IMR-90 (cell line): ENCODE data around the gene ANO2. TPM values are rescaled to one million over a fixed set of nuclear protein-coding genes. Genes with fewer than 3 reads are reported as not detected.

ENCODE experiments used
- ATAC-seq: fragments of 200-7000 bp; cut with Tn5 transposase; 2 replicates; pipeline ENCODE4 v1.9.1; 2020; ENCODE audit warnings: low read depth, mild to moderate bottlenecking, moderate library complexity
- BruUV-seq: library from RNA; stranded (reverse); fragments of 400-500 nt; replicated peaks from 2 replicates; lab custom pipeline; 2021; lab: Mats Ljungman, UMichigan
- CTCF ChIA-PET: fragments of 300-600 bp; formaldehyde crosslinking; extraction: SDS; loops from one replicate; lab custom pipeline; 2021; ENCODE audit warnings: antibody characterized with exemption; lab: Yijun Ruan, JAX
- POLR2A ChIA-PET: fragments of 300-600 bp; sonication (Branson Sonifier 250); formaldehyde crosslinking; loops from one replicate; lab custom pipeline; 2022; ENCODE audit warnings: antibody characterized with exemption; ENCODE audit not compliant: unreplicated experiment; lab: Charles Lee
- DNase-seq: peaks from one replicate; pipeline ENCODE4 v3.0.0; 2013
- H2AFZ ChIP-seq: replicated peaks from 2 replicates; pipeline ENCODE3; 2013; ENCODE audit warnings: low read length, mild to moderate bottlenecking; ENCODE audit not compliant: poor library complexity
- H2AK5ac ChIP-seq: 2 replicates; pipeline ENCODE4 v1.6.1; 2013; ENCODE audit warnings: low read depth, low read length, inconsistent platforms
- H2AK9ac ChIP-seq: replicated peaks from 2 replicates; pipeline ENCODE3; 2013; ENCODE audit warnings: mild to moderate bottlenecking, low read depth, low read length, moderate library complexity; ENCODE audit not compliant: poor library complexity
- H2BK120ac ChIP-seq: 2 replicates; pipeline ENCODE4 v1.6.1; 2013; ENCODE audit warnings: low read depth, low read length, inconsistent platforms
- H2BK15ac ChIP-seq: 3 replicates; pipeline ENCODE4 v1.6.1; 2013; ENCODE audit warnings: low read depth, low read length, inconsistent platforms
- H2BK20ac ChIP-seq: 2 replicates; pipeline ENCODE4 v1.6.1; 2013; ENCODE audit warnings: low read depth, mild to moderate bottlenecking, inconsistent platforms, low read length, moderate library complexity
- H2BK5ac ChIP-seq: 2 replicates; pipeline ENCODE4 v1.6.1; 2013; ENCODE audit warnings: mild to moderate bottlenecking, low read depth, low read length, inconsistent platforms; ENCODE audit not compliant: poor library complexity, severe bottlenecking
- H3K14ac ChIP-seq: replicated peaks from 2 replicates; pipeline ENCODE4 v1.6.1; 2013; ENCODE audit warnings: low read depth, low read length, inconsistent platforms
- H3K18ac ChIP-seq: 2 replicates; pipeline ENCODE4 v1.6.1; 2013; ENCODE audit warnings: low read depth, low read length, control low read depth
- H3K23ac ChIP-seq: 2 replicates; pipeline ENCODE4 v1.6.1; 2013; ENCODE audit warnings: low read depth, low read length, inconsistent platforms
- H3K27ac ChIP-seq: 2 replicates; pipeline ENCODE4 v1.5.1; 2013; ENCODE audit warnings: mild to moderate bottlenecking, control low read depth, low read length; ENCODE audit not compliant: insufficient read depth
- H3K27me3 ChIP-seq: 2 replicates; pipeline ENCODE4 v1.6.1; 2013; ENCODE audit warnings: low read length; ENCODE audit not compliant: control insufficient read depth, insufficient read depth
- H3K36me3 ChIP-seq: 2 replicates; pipeline ENCODE4 v1.6.1; 2013; ENCODE audit warnings: low read length, mixed read lengths; ENCODE audit not compliant: control insufficient read depth, insufficient read depth
- H3K4ac ChIP-seq: 2 replicates; pipeline ENCODE4 v1.6.1; 2013; ENCODE audit warnings: low read depth, low read length, inconsistent platforms
- H3K4me1 ChIP-seq: 2 replicates; pipeline ENCODE4 v1.6.1; 2013; ENCODE audit warnings: low read length, mixed read lengths; ENCODE audit not compliant: control insufficient read depth, insufficient read depth
- H3K4me2 ChIP-seq: 2 replicates; pipeline ENCODE4 v1.6.1; 2013; ENCODE audit warnings: low read depth, mild to moderate bottlenecking, control low read depth, low read length, moderate library complexity
- H3K4me3 ChIP-seq: 2 replicates; pipeline ENCODE4 v1.5.1; 2013; ENCODE audit warnings: low read depth, mild to moderate bottlenecking, control low read depth, low read length, moderate library complexity; ENCODE audit not compliant: insufficient read depth
- H3K56ac ChIP-seq: 2 replicates; pipeline ENCODE4 v1.6.1; 2013; ENCODE audit warnings: low read length, inconsistent platforms; ENCODE audit not compliant: insufficient read depth; ENCODE audit errors: extremely low read depth
- H3K79me1 ChIP-seq, 2 experiments: 2 replicates each; pipeline ENCODE4 v1.6.1; 2013; ENCODE audit warnings: low read length in 2 of 2, inconsistent platforms in 1 of 2, low read depth in 1 of 2
- H3K9ac ChIP-seq: 2 replicates; pipeline ENCODE4 v1.6.1; 2013; ENCODE audit warnings: low read depth, low read length, control low read depth
- H3K9me1 ChIP-seq: 2 replicates; pipeline ENCODE4 v1.6.1; 2013; ENCODE audit warnings: low read length, inconsistent platforms; ENCODE audit not compliant: insufficient read depth
- H3K9me3 ChIP-seq: 2 replicates; pipeline ENCODE4 v1.6.1; 2013; ENCODE audit warnings: low read length; ENCODE audit not compliant: control insufficient read depth, insufficient read depth
- H4K20me1 ChIP-seq: 2 replicates; pipeline ENCODE4 v1.6.1; 2013; ENCODE audit warnings: low read length, inconsistent platforms; ENCODE audit not compliant: insufficient read depth
- H4K5ac ChIP-seq: 2 replicates; pipeline ENCODE4 v1.6.1; 2013; ENCODE audit warnings: mild to moderate bottlenecking, low read depth, low read length, control low read depth
- H4K8ac ChIP-seq, 2 experiments: 2 replicates each; pipeline ENCODE4 v1.6.1; 2013; ENCODE audit warnings: low read depth in 2 of 2, low read length in 2 of 2, control low read depth in 1 of 2, inconsistent platforms in 1 of 2
- H4K91ac ChIP-seq: 2 replicates; pipeline ENCODE4 v1.6.1; 2013; ENCODE audit warnings: low read depth, low read length, inconsistent platforms; ENCODE audit not compliant: insufficient read depth
- BHLHE40 ChIP-seq: fragments of 150-350 bp; IDR thresholded peaks from 2 replicates; pipeline ENCODE4 v1.6.1; 2016; ENCODE audit warnings: mild to moderate bottlenecking, low read depth, low read length
- CEBPB ChIP-seq: IDR thresholded peaks from 2 replicates; pipeline ENCODE4 v1.6.1; 2012; ENCODE audit warnings: low read depth, low read length, improper control_type of control experiment
- CHD1 ChIP-seq: IDR thresholded peaks from 2 replicates; pipeline ENCODE4 v1.6.1; 2012; ENCODE audit warnings: low read depth, low read length, improper control_type of control experiment
- ELK1 ChIP-seq: fragments of 150-350 bp; IDR thresholded peaks from 2 replicates; pipeline ENCODE4 v1.6.1; 2016; ENCODE audit warnings: low read depth, mild to moderate bottlenecking, low read length, moderate library complexity, borderline replicate concordance
- FOS ChIP-seq: fragments of 150-350 bp; IDR thresholded peaks from 2 replicates; pipeline ENCODE4 v1.6.1; 2016; ENCODE audit warnings: low read depth, low read length
- MAFK ChIP-seq: IDR thresholded peaks from 2 replicates; pipeline ENCODE4 v1.6.1; 2012; ENCODE audit warnings: low read depth, low read length, improper control_type of control experiment
- MAZ ChIP-seq: IDR thresholded peaks from 2 replicates; pipeline ENCODE4 v1.6.1; 2012; ENCODE audit warnings: low read depth, mild to moderate bottlenecking, low read length, improper control_type of control experiment, moderate library complexity, borderline replicate concordance
- MXI1 ChIP-seq: IDR thresholded peaks from 2 replicates; pipeline ENCODE4 v1.6.1; 2012; ENCODE audit warnings: low read depth, mild to moderate bottlenecking, low read length, moderate library complexity, borderline replicate concordance
- NFE2L2 ChIP-seq: fragments of 150-350 bp; IDR thresholded peaks from 2 replicates; pipeline ENCODE4 v1.6.1; 2016; ENCODE audit warnings: low read depth, mild to moderate bottlenecking, low read length
- POLR2A ChIP-seq: IDR thresholded peaks from 2 replicates; pipeline ENCODE4 v1.6.1; 2012; ENCODE audit warnings: mild to moderate bottlenecking, low read depth, low read length
- RFX5 ChIP-seq: IDR thresholded peaks from 2 replicates; pipeline ENCODE4 v1.8.0; 2012; ENCODE audit warnings: low read depth, mild to moderate bottlenecking, low read length, moderate library complexity
- SMC3 ChIP-seq: fragments of 150-350 bp; IDR thresholded peaks from 2 replicates; pipeline ENCODE4 v1.6.1; 2016; ENCODE audit warnings: low read depth, mild to moderate bottlenecking, antibody characterized with exemption, low read length, moderate library complexity
- USF2 ChIP-seq: fragments of 150-350 bp; IDR thresholded peaks from 2 replicates; pipeline ENCODE4 v1.6.1; 2017; ENCODE audit warnings: mild to moderate bottlenecking, antibody characterized with exemption, low read length, low read depth
- WGBS, 2 experiments: methylation state at CpG; one replicate each; pipeline versions ENCODE4 v1.1.5 to v1.1.7; 2013; ENCODE audit warnings: missing lambda C conversion rate in 2 of 2; ENCODE audit not compliant: insufficient read length in 1 of 2; ENCODE audit errors: extremely low coverage in 2 of 2; 5-methylcytosine and 5-hydroxymethylcytosine counted together
- dilution Hi-C: fragments of 300-500 bp; cut with HindIII; formaldehyde crosslinking; loops from one replicate; pipeline ENCODE4 v1.14.3; 2018; ENCODE audit warnings: low sequenced_read_pairs; ENCODE audit not compliant: unreplicated experiment
- in situ Hi-C: fragments of 300-500 bp; cut with MboI; formaldehyde crosslinking; loops from 3 replicates; pipeline ENCODE4 v1.14.3; 2019; ENCODE audit warnings: low sequenced_read_pairs, inconsistent platforms, mixed read lengths
- intact Hi-C: fragments of 100-400 bp; cut with micrococcal nuclease; formaldehyde crosslinking; loops from 2 replicates; pipeline ENCODE4 v1.10.0; 2022
- polyA plus RNA-seq, 3 experiments: library from polyadenylated mRNA; depleted of rRNA; stranded (reverse); fragments of >200 nt; gene quantifications; 2 replicates each; pipeline ENCODE4 v1.2.3, GENCODE V29; 2012; ENCODE audit warnings: low replicate concordance in 1 of 3
- total RNA-seq: library from RNA; depleted of rRNA; stranded (reverse); fragments of >200 nt; gene quantifications from 2 replicates; pipeline ENCODE4 v1.2.3, GENCODE V29; 2012
- TF ChIP-seq, protein P1 (sequence below): conservative IDR thresholded peaks from 2 replicates; pipeline ENCODE4 v1.5.1; 2012; ENCODE audit warnings: mild to moderate bottlenecking, low read depth, low read length, improper control_type of control experiment

The ANO2 gene
- total and polyA plus RNA-seq, 2 of the 4 experiments (the other 2 are of a cell fraction), result 0.22 TPM; not detected in 1

DNA sequence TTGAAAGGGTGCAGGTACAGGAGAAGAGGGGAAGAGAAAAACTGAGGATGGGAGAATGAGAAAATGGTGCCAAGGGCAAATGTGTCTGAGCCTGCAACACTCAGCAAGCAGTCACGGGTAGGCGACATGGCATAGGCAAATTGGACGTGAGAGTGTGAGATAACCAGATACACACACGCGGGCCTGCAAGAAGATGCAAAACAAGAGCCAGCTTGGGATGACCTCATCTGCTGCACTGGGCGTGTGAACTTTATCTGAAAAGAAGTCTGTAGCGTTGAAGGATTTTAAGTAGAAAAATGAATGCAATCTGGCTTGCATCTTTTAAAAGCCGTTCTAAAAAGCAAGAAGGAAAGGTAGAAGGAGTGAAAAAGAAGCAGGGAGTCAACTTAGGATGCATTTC lies 352.7 kb downstream of the ANO2 start:
- peaks cover 4% of the 10 kb centered on the region for H3K9me1 ChIP-seq
- H3K79me1 ChIP-seq, result no peaks in the 10 kb centered on the region
- H3K56ac ChIP-seq, result no peak overlapping the region
- H2BK20ac ChIP-seq, result no peak overlapping the region
- in situ Hi-C loops (no loop called here), dilution Hi-C loops (no loop called here), intact Hi-C loops (no loop called here)
- no peak overlapping the region for H4K5ac ChIP-seq
- CTCF ChIA-PET, result interaction anchor here (1.2 kb wide), 1 partner anchor 58 kb away, joined by 3 read pairs; no protein-coding TSS in a partner anchor
- no peak overlapping the region for H3K23ac ChIP-seq
- H2BK15ac ChIP-seq, result no peak overlapping the region
- no peaks in the 10 kb centered on the region for H3K9me3 ChIP-seq
- H3K14ac ChIP-seq, result no peak overlapping the region
- H3K4me2 ChIP-seq, result no peak overlapping the region
- H3K36me3 ChIP-seq, result no peaks in the 10 kb centered on the region
- no peak overlapping the region for H2BK5ac ChIP-seq
- H3K27me3 ChIP-seq, result peaks cover 9% of the 10 kb centered on the region
- H4K8ac ChIP-seq, result no peak overlapping the region
- ATAC-seq (no peak), DNase-seq (no peak)
- POLR2A ChIA-PET, result no interaction called here
- BruUV-seq, result no TSS peak
- no peak overlapping the region for H4K91ac ChIP-seq
- no peak overlapping the region for H3K4me3 ChIP-seq
- no peak overlapping the region for H2AK5ac ChIP-seq
- H3K9ac ChIP-seq, result no peak overlapping the region
- peaks cover 14% of the 10 kb centered on the region for H3K4me1 ChIP-seq
- no peak overlapping the region for H2AFZ ChIP-seq
- H3K18ac ChIP-seq, result no peak overlapping the region
- WGBS, 2 experiments, result 67% methylated on average over 6 of the region's 8 CpGs; no CpG with 5 or more reads in 1 of the 2 experiments
- no peak overlapping the region for H2BK120ac ChIP-seq
- TF ChIP-seq USF2 (no peak), RFX5 (no peak), CHD1 (no peak), MAZ (no peak), FOS (no peak), SMC3 (no peak), POLR2A (no peak), MXI1 (no peak), CEBPB (no peak), NFE2L2 (no peak), MAFK (no peak), ELK1 (no peak), BHLHE40 (no peak)
- TF ChIP-seq, protein P1, sequence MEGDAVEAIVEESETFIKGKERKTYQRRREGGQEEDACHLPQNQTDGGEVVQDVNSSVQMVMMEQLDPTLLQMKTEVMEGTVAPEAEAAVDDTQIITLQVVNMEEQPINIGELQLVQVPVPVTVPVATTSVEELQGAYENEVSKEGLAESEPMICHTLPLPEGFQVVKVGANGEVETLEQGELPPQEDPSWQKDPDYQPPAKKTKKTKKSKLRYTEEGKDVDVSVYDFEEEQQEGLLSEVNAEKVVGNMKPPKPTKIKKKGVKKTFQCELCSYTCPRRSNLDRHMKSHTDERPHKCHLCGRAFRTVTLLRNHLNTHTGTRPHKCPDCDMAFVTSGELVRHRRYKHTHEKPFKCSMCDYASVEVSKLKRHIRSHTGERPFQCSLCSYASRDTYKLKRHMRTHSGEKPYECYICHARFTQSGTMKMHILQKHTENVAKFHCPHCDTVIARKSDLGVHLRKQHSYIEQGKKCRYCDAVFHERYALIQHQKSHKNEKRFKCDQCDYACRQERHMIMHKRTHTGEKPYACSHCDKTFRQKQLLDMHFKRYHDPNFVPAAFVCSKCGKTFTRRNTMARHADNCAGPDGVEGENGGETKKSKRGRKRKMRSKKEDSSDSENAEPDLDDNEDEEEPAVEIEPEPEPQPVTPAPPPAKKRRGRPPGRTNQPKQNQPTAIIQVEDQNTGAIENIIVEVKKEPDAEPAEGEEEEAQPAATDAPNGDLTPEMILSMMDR, result no peak
- no peak overlapping the region for H2AK9ac ChIP-seq
- H4K20me1 ChIP-seq, result no peaks in the 10 kb centered on the region
- no peak overlapping the region for H3K4ac ChIP-seq
- no peak overlapping the region for H3K27ac ChIP-seq
